Measurements from ENCODE around the gene NEK10. TPM values are rescaled to one million over a fixed set of nuclear protein-coding genes. Genes with fewer than 3 reads are reported as not detected.

Gene NEK10
- total RNA-seq, 1 experiment from 2014 or later: 1.7 TPM

DNA sequence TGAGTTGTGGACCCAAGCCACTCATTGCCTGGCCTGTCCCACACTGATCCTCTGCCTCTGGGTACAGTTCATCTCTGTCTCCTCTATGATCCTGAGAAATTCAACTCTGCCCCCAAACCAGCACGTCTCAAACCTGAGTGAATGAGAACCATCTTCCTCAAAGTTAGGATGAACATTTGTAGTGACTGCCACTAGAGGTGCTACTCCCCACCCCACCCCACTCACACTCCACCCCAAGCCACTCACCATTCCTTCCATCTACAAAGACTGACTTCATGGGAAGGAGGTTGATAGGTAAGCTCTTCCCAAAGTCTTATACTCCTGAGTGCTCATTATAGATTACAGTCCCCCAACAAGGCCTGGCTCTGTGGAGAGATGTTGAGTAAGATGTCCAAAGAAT is 43.8 kb downstream of the NEK10 start:
- intact Hi-C loops (cut with micrococcal nuclease; ENCODE audit: unreplicated experiment): no loop called here
- H3K4me1 Mint-ChIP-seq (ENCODE audit: low read depth, unreplicated experiment): peaks cover 8% of the 10 kb centered on the region

DNA sequence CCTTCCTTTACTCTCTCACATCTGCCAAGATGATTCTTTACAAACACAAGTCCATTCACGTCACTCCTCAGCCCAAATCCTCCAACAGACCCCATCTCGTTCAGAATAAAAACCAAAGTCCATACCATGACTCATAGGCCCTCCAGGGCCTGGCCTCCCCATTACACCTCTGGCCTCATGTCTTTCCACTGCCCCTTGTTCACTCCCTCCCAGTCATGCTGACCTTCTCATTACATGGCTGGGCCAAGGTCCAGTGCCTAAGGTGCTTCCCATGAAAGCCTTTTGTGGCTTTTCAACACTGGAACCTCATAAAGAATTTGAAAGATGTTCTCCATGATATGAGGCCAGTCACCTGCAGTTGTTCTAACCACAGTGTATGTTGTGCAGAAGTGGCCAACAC is 44.5 kb downstream of the NEK10 start:
- DNase-seq: no peak
- no peak overlapping the region for H3K4me3 Mint-ChIP-seq (ENCODE audit: low read depth, unreplicated experiment)
- intact Hi-C loops (cut with micrococcal nuclease; ENCODE audit: unreplicated experiment): no loop called here
- peaks cover 8% of the 10 kb centered on the region for H3K4me1 Mint-ChIP-seq (ENCODE audit: low read depth, unreplicated experiment)
- H3K9me3 Mint-ChIP-seq (ENCODE audit: low read depth, unreplicated experiment): peaks cover 6% of the 10 kb centered on the region
- TF ChIP-seq, protein P1, sequence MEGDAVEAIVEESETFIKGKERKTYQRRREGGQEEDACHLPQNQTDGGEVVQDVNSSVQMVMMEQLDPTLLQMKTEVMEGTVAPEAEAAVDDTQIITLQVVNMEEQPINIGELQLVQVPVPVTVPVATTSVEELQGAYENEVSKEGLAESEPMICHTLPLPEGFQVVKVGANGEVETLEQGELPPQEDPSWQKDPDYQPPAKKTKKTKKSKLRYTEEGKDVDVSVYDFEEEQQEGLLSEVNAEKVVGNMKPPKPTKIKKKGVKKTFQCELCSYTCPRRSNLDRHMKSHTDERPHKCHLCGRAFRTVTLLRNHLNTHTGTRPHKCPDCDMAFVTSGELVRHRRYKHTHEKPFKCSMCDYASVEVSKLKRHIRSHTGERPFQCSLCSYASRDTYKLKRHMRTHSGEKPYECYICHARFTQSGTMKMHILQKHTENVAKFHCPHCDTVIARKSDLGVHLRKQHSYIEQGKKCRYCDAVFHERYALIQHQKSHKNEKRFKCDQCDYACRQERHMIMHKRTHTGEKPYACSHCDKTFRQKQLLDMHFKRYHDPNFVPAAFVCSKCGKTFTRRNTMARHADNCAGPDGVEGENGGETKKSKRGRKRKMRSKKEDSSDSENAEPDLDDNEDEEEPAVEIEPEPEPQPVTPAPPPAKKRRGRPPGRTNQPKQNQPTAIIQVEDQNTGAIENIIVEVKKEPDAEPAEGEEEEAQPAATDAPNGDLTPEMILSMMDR (IDR thresholded peaks at IDR 0.05; ENCODE audit: unreplicated experiment): no peak
- BruUV-seq (replicated peaks): no TSS peak
- no peak overlapping the region for H3K27ac Mint-ChIP-seq (ENCODE audit: unreplicated experiment)
- no peaks in the 10 kb centered on the region for H3K27me3 Mint-ChIP-seq (ENCODE audit: unreplicated experiment)
- H3K36me3 Mint-ChIP-seq (ENCODE audit: insufficient read depth, unreplicated experiment): no peaks in the 10 kb centered on the region
- CTCF ChIA-PET: no interaction called here

More for the DNA sequence above, 43.8 kb downstream of the NEK10 start:
- CTCF ChIA-PET: no interaction called here
- Mint-ChIP-seq H3K36me3 (ENCODE audit: insufficient read depth, unreplicated experiment) (no peaks in the 10 kb centered on the region), H3K4me3 (ENCODE audit: low read depth, unreplicated experiment) (no peak overlapping the region), H3K27me3 (ENCODE audit: unreplicated experiment) (no peaks in the 10 kb centered on the region), H3K27ac (ENCODE audit: unreplicated experiment) (no peak overlapping the region), H3K9me3 (ENCODE audit: low read depth, unreplicated experiment) (peaks cover 6% of the 10 kb centered on the region)
- DNase-seq: no peak
- BruUV-seq (replicated peaks): no TSS peak
- TF ChIP-seq, protein P1 (IDR thresholded peaks at IDR 0.05; ENCODE audit: unreplicated experiment): no peak

DNA sequence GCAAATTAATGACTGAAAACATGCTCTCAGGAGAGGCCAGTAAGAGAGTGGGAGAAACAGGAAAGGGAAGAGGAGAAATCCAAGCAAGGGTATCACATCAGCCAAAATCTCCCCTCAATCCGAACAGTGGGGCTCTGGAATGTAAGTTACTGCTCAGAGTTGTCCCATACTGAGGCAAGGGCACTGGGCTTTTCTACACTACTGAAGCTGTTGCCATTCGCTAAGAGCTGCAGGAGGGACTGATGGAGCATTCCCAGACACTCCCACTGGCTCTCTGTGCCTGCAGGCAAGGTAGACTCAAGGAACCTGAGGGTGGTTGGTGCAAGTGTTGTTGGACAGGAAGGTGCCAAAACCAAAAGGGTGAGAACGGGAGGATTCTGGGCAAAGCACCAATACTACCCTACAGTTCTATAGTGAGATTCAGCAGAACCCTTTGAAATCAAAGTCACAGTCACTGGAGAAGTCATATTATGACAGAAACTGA is 46.1 kb downstream of the NEK10 start:
- Mint-ChIP-seq H3K9me3 (ENCODE audit: low read depth, unreplicated experiment) (no peaks in the 10 kb centered on the region), H3K36me3 (ENCODE audit: insufficient read depth, unreplicated experiment) (no peaks in the 10 kb centered on the region), H3K27me3 (ENCODE audit: unreplicated experiment) (no peaks in the 10 kb centered on the region), H3K4me1 (ENCODE audit: low read depth, unreplicated experiment) (peaks cover 8% of the 10 kb centered on the region), H3K27ac (ENCODE audit: unreplicated experiment) (no peak overlapping the region), H3K4me3 (ENCODE audit: low read depth, unreplicated experiment) (no peak overlapping the region)
- intact Hi-C loops (cut with micrococcal nuclease; ENCODE audit: unreplicated experiment): no loop called here
- no peak for DNase-seq
- no TSS peak for BruUV-seq (replicated peaks)
- CTCF ChIA-PET: no interaction called here
- TF ChIP-seq, protein P1 (IDR thresholded peaks at IDR 0.05; ENCODE audit: unreplicated experiment): no peak

DNA sequence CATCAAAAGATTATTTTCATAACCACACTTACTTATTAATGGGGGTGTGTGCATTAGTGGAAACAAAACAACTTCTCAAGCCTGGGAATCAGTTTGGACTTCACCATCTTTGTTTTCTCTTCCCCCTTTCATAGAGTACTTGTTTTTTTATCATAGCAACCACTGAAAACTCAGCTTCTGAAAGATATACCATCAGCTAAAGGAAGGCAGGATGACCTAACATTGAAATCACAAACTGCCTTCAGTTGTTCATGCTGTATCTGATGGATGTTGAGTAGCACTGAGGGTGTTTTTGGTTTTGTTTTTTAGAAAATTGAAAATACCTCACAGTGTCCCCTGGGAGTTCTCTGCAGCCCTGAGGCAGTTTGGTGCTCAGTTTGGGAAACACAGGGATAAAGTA is 46.5 kb downstream of the NEK10 start:
- DNase-seq: no peak
- H3K9me3 Mint-ChIP-seq (ENCODE audit: low read depth, unreplicated experiment): no peaks in the 10 kb centered on the region
- TF ChIP-seq, protein P1 (IDR thresholded peaks at IDR 0.05; ENCODE audit: unreplicated experiment): no peak
- H3K27me3 Mint-ChIP-seq (ENCODE audit: unreplicated experiment): no peaks in the 10 kb centered on the region
- CTCF ChIA-PET: no interaction called here
- no TSS peak for BruUV-seq (replicated peaks)
- intact Hi-C loops (cut with micrococcal nuclease; ENCODE audit: unreplicated experiment): no loop called here
- no peak overlapping the region for H3K27ac Mint-ChIP-seq (ENCODE audit: unreplicated experiment)
- H3K4me3 Mint-ChIP-seq (ENCODE audit: low read depth, unreplicated experiment): no peak overlapping the region
- H3K4me1 Mint-ChIP-seq (ENCODE audit: low read depth, unreplicated experiment): peaks cover 8% of the 10 kb centered on the region
- no peaks in the 10 kb centered on the region for H3K36me3 Mint-ChIP-seq (ENCODE audit: insufficient read depth, unreplicated experiment)
